IMR-90 (cell line): ENCODE results near the gene KAZN. TPM values are rescaled to one million over a fixed set of nuclear protein-coding genes. Genes with fewer than 3 reads are reported as not detected.

Experiments used
- ATAC-seq: fragments of 200-7000 bp; cut with Tn5 transposase; 2 replicates; pipeline ENCODE4 v1.9.1; 2020; ENCODE audit warnings: low read depth, mild to moderate bottlenecking, moderate library complexity
- BruUV-seq: library from RNA; stranded (reverse); fragments of 400-500 nt; replicated peaks from 2 replicates; lab custom pipeline; 2021; lab: Mats Ljungman, UMichigan
- CTCF ChIA-PET: fragments of 300-600 bp; formaldehyde crosslinking; extraction: SDS; loops from one replicate; lab custom pipeline; 2021; ENCODE audit warnings: antibody characterized with exemption; lab: Yijun Ruan, JAX
- POLR2A ChIA-PET: fragments of 300-600 bp; sonication (Branson Sonifier 250); formaldehyde crosslinking; loops from one replicate; lab custom pipeline; 2022; ENCODE audit warnings: antibody characterized with exemption; ENCODE audit not compliant: unreplicated experiment; lab: Charles Lee
- DNase-seq: peaks from one replicate; pipeline ENCODE4 v3.0.0; 2013
- H2AFZ ChIP-seq: replicated peaks from 2 replicates; pipeline ENCODE3; 2013; ENCODE audit warnings: low read length, mild to moderate bottlenecking; ENCODE audit not compliant: poor library complexity
- H2AK5ac ChIP-seq: 2 replicates; pipeline ENCODE4 v1.6.1; 2013; ENCODE audit warnings: low read depth, low read length, inconsistent platforms
- H2AK9ac ChIP-seq: replicated peaks from 2 replicates; pipeline ENCODE3; 2013; ENCODE audit warnings: mild to moderate bottlenecking, low read depth, low read length, moderate library complexity; ENCODE audit not compliant: poor library complexity
- H2BK120ac ChIP-seq: 2 replicates; pipeline ENCODE4 v1.6.1; 2013; ENCODE audit warnings: low read depth, low read length, inconsistent platforms
- H2BK15ac ChIP-seq: 3 replicates; pipeline ENCODE4 v1.6.1; 2013; ENCODE audit warnings: low read depth, low read length, inconsistent platforms
- H2BK20ac ChIP-seq: 2 replicates; pipeline ENCODE4 v1.6.1; 2013; ENCODE audit warnings: low read depth, mild to moderate bottlenecking, inconsistent platforms, low read length, moderate library complexity
- H2BK5ac ChIP-seq: 2 replicates; pipeline ENCODE4 v1.6.1; 2013; ENCODE audit warnings: mild to moderate bottlenecking, low read depth, low read length, inconsistent platforms; ENCODE audit not compliant: poor library complexity, severe bottlenecking
- H3K14ac ChIP-seq: replicated peaks from 2 replicates; pipeline ENCODE4 v1.6.1; 2013; ENCODE audit warnings: low read depth, low read length, inconsistent platforms
- H3K18ac ChIP-seq: 2 replicates; pipeline ENCODE4 v1.6.1; 2013; ENCODE audit warnings: low read depth, low read length, control low read depth
- H3K23ac ChIP-seq: 2 replicates; pipeline ENCODE4 v1.6.1; 2013; ENCODE audit warnings: low read depth, low read length, inconsistent platforms
- H3K27ac ChIP-seq: 2 replicates; pipeline ENCODE4 v1.5.1; 2013; ENCODE audit warnings: mild to moderate bottlenecking, control low read depth, low read length; ENCODE audit not compliant: insufficient read depth
- H3K27me3 ChIP-seq: 2 replicates; pipeline ENCODE4 v1.6.1; 2013; ENCODE audit warnings: low read length; ENCODE audit not compliant: control insufficient read depth, insufficient read depth
- H3K36me3 ChIP-seq: 2 replicates; pipeline ENCODE4 v1.6.1; 2013; ENCODE audit warnings: low read length, mixed read lengths; ENCODE audit not compliant: control insufficient read depth, insufficient read depth
- H3K4ac ChIP-seq: 2 replicates; pipeline ENCODE4 v1.6.1; 2013; ENCODE audit warnings: low read depth, low read length, inconsistent platforms
- H3K4me1 ChIP-seq: 2 replicates; pipeline ENCODE4 v1.6.1; 2013; ENCODE audit warnings: low read length, mixed read lengths; ENCODE audit not compliant: control insufficient read depth, insufficient read depth
- H3K4me2 ChIP-seq: 2 replicates; pipeline ENCODE4 v1.6.1; 2013; ENCODE audit warnings: low read depth, mild to moderate bottlenecking, control low read depth, low read length, moderate library complexity
- H3K4me3 ChIP-seq: 2 replicates; pipeline ENCODE4 v1.5.1; 2013; ENCODE audit warnings: low read depth, mild to moderate bottlenecking, control low read depth, low read length, moderate library complexity; ENCODE audit not compliant: insufficient read depth
- H3K56ac ChIP-seq: 2 replicates; pipeline ENCODE4 v1.6.1; 2013; ENCODE audit warnings: low read length, inconsistent platforms; ENCODE audit not compliant: insufficient read depth; ENCODE audit errors: extremely low read depth
- H3K79me1 ChIP-seq, 2 experiments: 2 replicates each; pipeline ENCODE4 v1.6.1; 2013; ENCODE audit warnings: low read length in 2 of 2, inconsistent platforms in 1 of 2, low read depth in 1 of 2
- H3K9ac ChIP-seq: 2 replicates; pipeline ENCODE4 v1.6.1; 2013; ENCODE audit warnings: low read depth, low read length, control low read depth
- H3K9me1 ChIP-seq: 2 replicates; pipeline ENCODE4 v1.6.1; 2013; ENCODE audit warnings: low read length, inconsistent platforms; ENCODE audit not compliant: insufficient read depth
- H3K9me3 ChIP-seq: 2 replicates; pipeline ENCODE4 v1.6.1; 2013; ENCODE audit warnings: low read length; ENCODE audit not compliant: control insufficient read depth, insufficient read depth
- H4K20me1 ChIP-seq: 2 replicates; pipeline ENCODE4 v1.6.1; 2013; ENCODE audit warnings: low read length, inconsistent platforms; ENCODE audit not compliant: insufficient read depth
- H4K5ac ChIP-seq: 2 replicates; pipeline ENCODE4 v1.6.1; 2013; ENCODE audit warnings: mild to moderate bottlenecking, low read depth, low read length, control low read depth
- H4K8ac ChIP-seq, 2 experiments: 2 replicates each; pipeline ENCODE4 v1.6.1; 2013; ENCODE audit warnings: low read depth in 2 of 2, low read length in 2 of 2, control low read depth in 1 of 2, inconsistent platforms in 1 of 2
- H4K91ac ChIP-seq: 2 replicates; pipeline ENCODE4 v1.6.1; 2013; ENCODE audit warnings: low read depth, low read length, inconsistent platforms; ENCODE audit not compliant: insufficient read depth
- BHLHE40 ChIP-seq: fragments of 150-350 bp; IDR thresholded peaks from 2 replicates; pipeline ENCODE4 v1.6.1; 2016; ENCODE audit warnings: mild to moderate bottlenecking, low read depth, low read length
- CHD1 ChIP-seq: IDR thresholded peaks from 2 replicates; pipeline ENCODE4 v1.6.1; 2012; ENCODE audit warnings: low read depth, low read length, improper control_type of control experiment
- ELK1 ChIP-seq: fragments of 150-350 bp; IDR thresholded peaks from 2 replicates; pipeline ENCODE4 v1.6.1; 2016; ENCODE audit warnings: low read depth, mild to moderate bottlenecking, low read length, moderate library complexity, borderline replicate concordance
- FOS ChIP-seq: fragments of 150-350 bp; IDR thresholded peaks from 2 replicates; pipeline ENCODE4 v1.6.1; 2016; ENCODE audit warnings: low read depth, low read length
- MAFK ChIP-seq: IDR thresholded peaks from 2 replicates; pipeline ENCODE4 v1.6.1; 2012; ENCODE audit warnings: low read depth, low read length, improper control_type of control experiment
- MAZ ChIP-seq: IDR thresholded peaks from 2 replicates; pipeline ENCODE4 v1.6.1; 2012; ENCODE audit warnings: low read depth, mild to moderate bottlenecking, low read length, improper control_type of control experiment, moderate library complexity, borderline replicate concordance
- MXI1 ChIP-seq: IDR thresholded peaks from 2 replicates; pipeline ENCODE4 v1.6.1; 2012; ENCODE audit warnings: low read depth, mild to moderate bottlenecking, low read length, moderate library complexity, borderline replicate concordance
- NFE2L2 ChIP-seq: fragments of 150-350 bp; IDR thresholded peaks from 2 replicates; pipeline ENCODE4 v1.6.1; 2016; ENCODE audit warnings: low read depth, mild to moderate bottlenecking, low read length
- POLR2A ChIP-seq: IDR thresholded peaks from 2 replicates; pipeline ENCODE4 v1.6.1; 2012; ENCODE audit warnings: mild to moderate bottlenecking, low read depth, low read length
- RAD21 ChIP-seq: IDR thresholded peaks from 2 replicates; pipeline ENCODE4 v1.6.1; 2012; ENCODE audit warnings: low read length, improper control_type of control experiment
- RFX5 ChIP-seq: IDR thresholded peaks from 2 replicates; pipeline ENCODE4 v1.8.0; 2012; ENCODE audit warnings: low read depth, mild to moderate bottlenecking, low read length, moderate library complexity
- SMC3 ChIP-seq: fragments of 150-350 bp; IDR thresholded peaks from 2 replicates; pipeline ENCODE4 v1.6.1; 2016; ENCODE audit warnings: low read depth, mild to moderate bottlenecking, antibody characterized with exemption, low read length, moderate library complexity
- WGBS, 2 experiments: methylation state at CpG; one replicate each; pipeline versions ENCODE4 v1.1.5 to v1.1.7; 2013; ENCODE audit warnings: missing lambda C conversion rate in 2 of 2; ENCODE audit not compliant: insufficient read length in 1 of 2; ENCODE audit errors: extremely low coverage in 2 of 2; 5-methylcytosine and 5-hydroxymethylcytosine counted together
- dilution Hi-C: fragments of 300-500 bp; cut with HindIII; formaldehyde crosslinking; loops from one replicate; pipeline ENCODE4 v1.14.3; 2018; ENCODE audit warnings: low sequenced_read_pairs; ENCODE audit not compliant: unreplicated experiment
- in situ Hi-C: fragments of 300-500 bp; cut with MboI; formaldehyde crosslinking; loops from 3 replicates; pipeline ENCODE4 v1.14.3; 2019; ENCODE audit warnings: low sequenced_read_pairs, inconsistent platforms, mixed read lengths
- intact Hi-C: fragments of 100-400 bp; cut with micrococcal nuclease; formaldehyde crosslinking; loops from 2 replicates; pipeline ENCODE4 v1.10.0; 2022
- polyA plus RNA-seq, 3 experiments: library from polyadenylated mRNA; depleted of rRNA; stranded (reverse); fragments of >200 nt; gene quantifications; 2 replicates each; pipeline ENCODE4 v1.2.3, GENCODE V29; 2012; ENCODE audit warnings: low replicate concordance in 1 of 3
- total RNA-seq: library from RNA; depleted of rRNA; stranded (reverse); fragments of >200 nt; gene quantifications from 2 replicates; pipeline ENCODE4 v1.2.3, GENCODE V29; 2012
- TF ChIP-seq, protein P1 (sequence below): conservative IDR thresholded peaks from 2 replicates; pipeline ENCODE4 v1.5.1; 2012; ENCODE audit warnings: mild to moderate bottlenecking, low read depth, low read length, improper control_type of control experiment
- TF ChIP-seq, protein P2 (sequence below): fragments of 150-350 bp; IDR thresholded peaks from 2 replicates; pipeline ENCODE4 v1.6.1; 2017; ENCODE audit warnings: mild to moderate bottlenecking, antibody characterized with exemption, low read length, low read depth

The KAZN gene
- total and polyA plus RNA-seq, 2 of the 4 experiments (the other 2 are of a cell fraction): 5.2 to 10.5 TPM

GRCh38 chr1:15158506-15159165 is 560.2 kb downstream of the KAZN start:
- intact Hi-C loops: no loop called here
- peak overlapping the region; percentile 68 to 85 for H4K8ac ChIP-seq
- no peaks in the 10 kb centered on the region for H3K9me3 ChIP-seq
- WGBS, 2 experiments: 24% methylated on average over 3 of the region's 13 CpGs; no CpG with 5 or more reads in 1 of the 2 experiments
- BruUV-seq: no TSS peak
- H3K23ac ChIP-seq: peak overlapping the region; percentile 90
- H3K79me1 ChIP-seq: peaks cover 55 to 86% of the 10 kb centered on the region in 2 experiments
- H3K9ac ChIP-seq: peak overlapping the region; percentile 54
- ChIA-PET POLR2A (interaction anchor here (0.6 to 1.0 kb wide), 2 partner anchors 10 to 20 kb away, joined by 3 to 5 read pairs; no protein-coding TSS in a partner anchor), CTCF (interaction anchor here (0.9 kb wide), 2 partner anchors 11 to 113 kb away, joined by 3 to 4 read pairs; no protein-coding TSS in a partner anchor)
- peaks cover 6% of the 10 kb centered on the region for H4K20me1 ChIP-seq
- peak overlapping the region; percentile 86 for H3K4me2 ChIP-seq
- H3K4me1 ChIP-seq: peaks cover 42% of the 10 kb centered on the region
- H3K27me3 ChIP-seq: no peaks in the 10 kb centered on the region
- peak; percentile 98 for DNase-seq
- H4K91ac ChIP-seq: peak overlapping the region; percentile 86
- peak overlapping the region; percentile 92 for H2BK120ac ChIP-seq
- peak overlapping the region; percentile 95 for H3K4ac ChIP-seq
- H3K18ac ChIP-seq: peak overlapping the region; percentile 92
- peak overlapping the region; percentile 96 for H2BK5ac ChIP-seq
- peak overlapping the region; percentile 93 for H3K27ac ChIP-seq
- H2AK9ac ChIP-seq: peak overlapping the region; percentile 86
- in situ Hi-C loops: loop anchor here (10.0 kb wide), 1 partner anchor 266 kb away; no protein-coding TSS in a partner anchor
- peak overlapping the region; percentile 83; the same call in 2 of the 3 replicates for H2BK15ac ChIP-seq
- H2AK5ac ChIP-seq: peak overlapping the region; percentile 93
- H3K4me3 ChIP-seq: peak overlapping the region; percentile 5; the same call in 1 of the 2 replicates
- ATAC-seq: peak; percentile 56
- peak overlapping the region; percentile 81 for H3K14ac ChIP-seq
- H3K9me1 ChIP-seq: peaks cover 35% of the 10 kb centered on the region
- peak overlapping the region; percentile 47 for H2AFZ ChIP-seq
- H3K56ac ChIP-seq: peak overlapping the region; percentile 95
- peaks cover 3% of the 10 kb centered on the region for H3K36me3 ChIP-seq
- H2BK20ac ChIP-seq: peak overlapping the region; percentile 83
- dilution Hi-C loops: no loop called here
- peak overlapping the region; percentile 91 for H4K5ac ChIP-seq
- TF ChIP-seq MAFK (no peak), RFX5 (no peak), POLR2A (peak; percentile 45; the same call in 1 of the 2 replicates), RAD21 (no peak), NFE2L2 (no peak), MAZ (peak; percentile 19; the same call in 1 of the 2 replicates), BHLHE40 (peak; percentile 64), ELK1 (no peak), SMC3 (no peak), MXI1 (peak; percentile 12; the same call in 1 of the 2 replicates), FOS (peak; percentile 63), CHD1 (no peak)
- TF ChIP-seq, protein P1, sequence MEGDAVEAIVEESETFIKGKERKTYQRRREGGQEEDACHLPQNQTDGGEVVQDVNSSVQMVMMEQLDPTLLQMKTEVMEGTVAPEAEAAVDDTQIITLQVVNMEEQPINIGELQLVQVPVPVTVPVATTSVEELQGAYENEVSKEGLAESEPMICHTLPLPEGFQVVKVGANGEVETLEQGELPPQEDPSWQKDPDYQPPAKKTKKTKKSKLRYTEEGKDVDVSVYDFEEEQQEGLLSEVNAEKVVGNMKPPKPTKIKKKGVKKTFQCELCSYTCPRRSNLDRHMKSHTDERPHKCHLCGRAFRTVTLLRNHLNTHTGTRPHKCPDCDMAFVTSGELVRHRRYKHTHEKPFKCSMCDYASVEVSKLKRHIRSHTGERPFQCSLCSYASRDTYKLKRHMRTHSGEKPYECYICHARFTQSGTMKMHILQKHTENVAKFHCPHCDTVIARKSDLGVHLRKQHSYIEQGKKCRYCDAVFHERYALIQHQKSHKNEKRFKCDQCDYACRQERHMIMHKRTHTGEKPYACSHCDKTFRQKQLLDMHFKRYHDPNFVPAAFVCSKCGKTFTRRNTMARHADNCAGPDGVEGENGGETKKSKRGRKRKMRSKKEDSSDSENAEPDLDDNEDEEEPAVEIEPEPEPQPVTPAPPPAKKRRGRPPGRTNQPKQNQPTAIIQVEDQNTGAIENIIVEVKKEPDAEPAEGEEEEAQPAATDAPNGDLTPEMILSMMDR: no peak
- TF ChIP-seq, protein P2, sequence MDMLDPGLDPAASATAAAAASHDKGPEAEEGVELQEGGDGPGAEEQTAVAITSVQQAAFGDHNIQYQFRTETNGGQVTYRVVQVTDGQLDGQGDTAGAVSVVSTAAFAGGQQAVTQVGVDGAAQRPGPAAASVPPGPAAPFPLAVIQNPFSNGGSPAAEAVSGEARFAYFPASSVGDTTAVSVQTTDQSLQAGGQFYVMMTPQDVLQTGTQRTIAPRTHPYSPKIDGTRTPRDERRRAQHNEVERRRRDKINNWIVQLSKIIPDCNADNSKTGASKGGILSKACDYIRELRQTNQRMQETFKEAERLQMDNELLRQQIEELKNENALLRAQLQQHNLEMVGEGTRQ: no peak
